Natural killer cell treated with Interleukin-12 subunit alpha and Interleukin-12 subunit beta and Interleukin-15 and Interleukin-18, amount 100 ng/mL, for 72 hours (primary cell): ENCODE measurements around the gene ADGRV1. TPM values are rescaled to one million over a fixed set of nuclear protein-coding genes. Genes with fewer than 3 reads are reported as not detected.

Source experiments
- ATAC-seq, 2 donors: fragments of 150-1000 bp; cut with Tn5 transposase in 1 of 2; sonication (Bioruptor Pico), chemical (Tn5 transposase) in 1 of 2; 2 replicates each; pipeline ENCODE4 v1.10.0; 2021
- DNase-seq: peaks from one replicate; pipeline ENCODE4 v3.0.0; 2022; ENCODE audit warnings: low spot score
- H3K27ac Mint-ChIP-seq, 2 donors: 1 replicate in 1 of 2; 2 replicates in 1 of 2; pipeline ENCODE4 v1.8.0; 2022; ENCODE audit warnings: mixed read lengths in 2 of 2, mild to moderate bottlenecking in 1 of 2, moderate library complexity in 1 of 2
- H3K27me3 Mint-ChIP-seq, 2 donors: 1 replicate in 1 of 2; 2 replicates in 1 of 2; pipeline ENCODE4 v1.8.0; 2022; ENCODE audit warnings: mixed read lengths in 2 of 2
- H3K36me3 Mint-ChIP-seq: one replicate; pipeline ENCODE4 v1.8.0; 2022; ENCODE audit warnings: mixed read lengths
- H3K4me1 Mint-ChIP-seq, 2 donors: 1 replicate in 1 of 2; 2 replicates in 1 of 2; pipeline ENCODE4 v1.8.0; 2022; ENCODE audit warnings: low read depth in 2 of 2, mixed read lengths in 2 of 2, mild to moderate bottlenecking in 1 of 2
- H3K4me3 Mint-ChIP-seq: one replicate; pipeline ENCODE4 v1.8.0; 2022; ENCODE audit warnings: mixed read lengths
- H3K9me3 Mint-ChIP-seq: 2 replicates; pipeline ENCODE4 v1.8.0; 2022; ENCODE audit warnings: mixed read lengths
- total RNA-seq, 2 donors: library from RNA; stranded (reverse); gene quantifications; one replicate each; pipeline ENCODE4 v1.2.3, GENCODE V29; 2022

ADGRV1 gene
- total RNA-seq, 2 donors from 2014 or later: 0.33 TPM; not detected in 1

DNA sequence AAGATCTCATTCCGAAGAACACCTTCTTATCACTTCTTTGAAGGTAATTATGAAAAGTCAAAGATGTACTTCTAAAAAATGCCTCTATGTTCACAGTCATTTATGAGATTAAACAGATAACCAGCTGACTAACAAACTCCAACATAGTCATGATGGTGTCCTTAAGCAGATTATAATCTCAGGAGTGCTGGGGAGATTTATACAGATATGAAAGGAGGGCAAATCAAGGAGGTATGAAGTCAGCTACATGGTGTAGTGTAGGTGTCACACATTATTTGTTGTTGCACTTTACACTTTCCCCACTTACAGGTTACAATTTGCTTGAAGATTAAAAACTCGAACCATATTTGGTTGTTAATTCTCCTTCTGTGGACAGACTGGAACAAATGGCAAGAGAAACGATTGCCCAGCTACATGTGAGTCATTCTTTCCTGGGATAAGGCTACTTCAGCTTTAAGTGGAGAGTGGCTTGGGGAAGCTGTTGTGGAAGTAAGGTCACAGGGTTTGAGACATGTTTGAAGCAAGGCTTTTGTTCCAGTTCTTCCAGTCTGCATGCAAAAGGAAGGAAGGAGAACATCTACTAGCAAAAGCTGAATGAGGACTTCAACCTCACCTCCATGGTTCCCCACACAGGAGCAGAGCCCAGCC, 320.1 kb downstream of the ADGRV1 start:
- Mint-ChIP-seq H3K9me3 (no peaks in the 10 kb centered on the region), H3K4me1 (no peaks in the 10 kb centered on the region), H3K27me3 (peaks cover 22 to 24% of the 10 kb centered on the region in 2 donors), H3K27ac (no peak overlapping the region), H3K4me3 (no peak overlapping the region), H3K36me3 (no peaks in the 10 kb centered on the region)
- ATAC-seq (no peak), DNase-seq (no peak)

DNA sequence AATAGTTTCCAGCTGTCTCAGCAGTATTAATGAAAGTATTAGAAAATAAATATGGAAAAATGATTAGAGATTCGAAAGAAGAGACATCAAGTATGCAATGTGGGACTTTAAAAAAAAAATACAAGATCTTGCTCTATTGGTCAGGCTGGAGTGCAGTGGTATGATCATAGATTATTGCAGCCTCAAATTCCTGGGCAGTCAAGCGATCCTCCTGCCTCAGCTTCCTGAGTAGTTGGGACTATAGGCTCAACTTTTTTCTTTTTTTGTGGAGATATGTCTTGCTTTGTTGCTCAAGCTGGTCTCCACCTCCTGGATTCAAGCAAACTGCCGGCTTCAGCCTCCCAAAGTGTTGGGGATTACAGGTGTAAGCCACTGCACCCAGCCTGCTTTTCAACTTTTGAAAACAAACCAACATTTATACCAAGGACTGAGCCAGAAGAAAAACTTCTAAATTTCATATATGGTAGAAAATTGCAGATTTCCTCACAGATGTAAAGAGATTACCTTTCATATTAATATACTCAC, 323.1 kb downstream of the ADGRV1 start:
- H3K9me3 Mint-ChIP-seq: no peaks in the 10 kb centered on the region
- peaks cover 28 to 31% of the 10 kb centered on the region in 2 donors for H3K27me3 Mint-ChIP-seq
- H3K4me3 Mint-ChIP-seq: no peak overlapping the region
- ATAC-seq (no peak), DNase-seq (no peak)
- H3K27ac Mint-ChIP-seq: no peak overlapping the region
- no peaks in the 10 kb centered on the region for H3K4me1 Mint-ChIP-seq
- H3K36me3 Mint-ChIP-seq: no peaks in the 10 kb centered on the region

DNA sequence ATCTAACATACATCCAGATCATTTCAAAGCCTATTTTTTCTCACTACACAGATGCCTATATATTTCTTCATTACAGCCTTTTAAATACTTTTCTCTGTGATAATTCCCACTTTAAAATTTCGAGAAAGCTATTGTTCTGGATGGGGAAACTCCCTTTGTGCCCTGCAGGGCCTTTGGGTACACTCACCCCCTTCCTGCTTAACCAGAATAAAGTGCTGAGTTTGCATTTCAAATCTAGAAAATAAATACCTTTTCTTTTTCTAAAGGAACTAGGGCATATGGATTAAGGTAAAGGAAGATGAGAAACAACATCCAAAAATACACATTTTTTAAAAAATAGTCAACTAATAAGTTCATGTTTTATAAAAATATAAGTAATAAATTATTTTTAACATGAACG, 323.9 kb downstream of the ADGRV1 start:
- H3K4me3 Mint-ChIP-seq: no peak overlapping the region
- peaks cover 28 to 33% of the 10 kb centered on the region in 2 donors for H3K27me3 Mint-ChIP-seq
- no peak for ATAC-seq
- H3K27ac Mint-ChIP-seq: no peak overlapping the region
- H3K9me3 Mint-ChIP-seq: no peaks in the 10 kb centered on the region
- no peaks in the 10 kb centered on the region for H3K4me1 Mint-ChIP-seq
- no peaks in the 10 kb centered on the region for H3K36me3 Mint-ChIP-seq
- DNase-seq: no peak

DNA sequence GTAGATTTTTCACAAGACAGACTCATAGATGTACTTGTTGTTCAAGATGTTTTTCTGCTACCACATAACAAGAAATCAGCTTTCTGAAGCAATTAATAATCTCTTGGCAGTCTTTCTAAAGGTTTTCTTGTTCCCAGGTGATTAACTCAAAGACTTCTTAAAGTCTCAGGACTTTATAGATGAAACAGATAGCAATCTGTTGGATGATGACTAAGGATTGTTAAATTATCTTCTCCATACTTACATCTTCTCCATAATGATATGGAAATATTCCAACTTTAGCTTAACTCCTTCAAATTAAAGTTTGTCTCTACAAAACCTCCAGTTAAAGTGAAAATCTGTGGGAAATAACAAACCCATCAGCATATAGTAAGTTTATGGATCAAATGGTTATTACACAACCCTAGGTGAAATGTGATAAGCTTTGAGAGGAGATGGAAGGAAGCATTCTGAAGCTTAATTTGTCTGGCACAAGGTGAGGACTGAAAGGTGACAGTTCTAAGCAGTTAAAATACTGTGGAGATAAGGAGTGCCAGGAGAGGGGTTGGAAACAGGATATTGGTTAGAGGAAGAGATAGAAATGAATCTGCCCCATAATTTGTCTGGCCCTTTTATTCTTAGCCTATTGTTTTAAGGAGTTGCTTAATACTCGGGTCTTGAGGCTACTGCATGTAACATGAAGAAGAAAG, 326.7 kb downstream of the ADGRV1 start:
- Mint-ChIP-seq H3K4me3 (no peak overlapping the region), H3K27ac (no peak overlapping the region), H3K27me3 (peaks cover 25 to 34% of the 10 kb centered on the region in 2 donors), H3K4me1 (no peaks in the 10 kb centered on the region), H3K9me3 (no peaks in the 10 kb centered on the region), H3K36me3 (no peaks in the 10 kb centered on the region)
- ATAC-seq: no peak
- DNase-seq: no peak

DNA sequence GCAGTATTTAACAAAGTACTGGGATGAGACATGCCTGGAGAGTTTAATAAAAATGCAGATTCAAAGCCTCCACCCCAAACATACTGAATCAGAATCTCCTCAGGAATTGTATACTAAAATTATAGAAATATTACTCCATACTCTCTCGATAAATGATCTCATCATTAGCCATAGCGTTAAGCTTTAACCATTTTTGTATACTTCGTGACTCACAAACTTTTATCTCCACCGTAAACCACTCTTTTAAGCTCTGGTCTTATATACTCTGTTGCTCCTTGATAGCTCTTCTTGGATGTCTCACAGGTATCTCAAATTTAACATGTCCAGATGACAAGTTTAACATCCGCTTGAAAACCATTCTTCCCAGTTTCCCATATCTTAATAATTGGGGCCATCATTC, 327.8 kb downstream of the ADGRV1 start:
- DNase-seq (no peak), ATAC-seq (no peak)
- H3K9me3 Mint-ChIP-seq: no peaks in the 10 kb centered on the region
- no peaks in the 10 kb centered on the region for H3K4me1 Mint-ChIP-seq
- H3K27ac Mint-ChIP-seq: no peak overlapping the region
- H3K27me3 Mint-ChIP-seq: peaks cover 25 to 34% of the 10 kb centered on the region in 2 donors
- H3K36me3 Mint-ChIP-seq: no peaks in the 10 kb centered on the region
- no peak overlapping the region for H3K4me3 Mint-ChIP-seq

DNA sequence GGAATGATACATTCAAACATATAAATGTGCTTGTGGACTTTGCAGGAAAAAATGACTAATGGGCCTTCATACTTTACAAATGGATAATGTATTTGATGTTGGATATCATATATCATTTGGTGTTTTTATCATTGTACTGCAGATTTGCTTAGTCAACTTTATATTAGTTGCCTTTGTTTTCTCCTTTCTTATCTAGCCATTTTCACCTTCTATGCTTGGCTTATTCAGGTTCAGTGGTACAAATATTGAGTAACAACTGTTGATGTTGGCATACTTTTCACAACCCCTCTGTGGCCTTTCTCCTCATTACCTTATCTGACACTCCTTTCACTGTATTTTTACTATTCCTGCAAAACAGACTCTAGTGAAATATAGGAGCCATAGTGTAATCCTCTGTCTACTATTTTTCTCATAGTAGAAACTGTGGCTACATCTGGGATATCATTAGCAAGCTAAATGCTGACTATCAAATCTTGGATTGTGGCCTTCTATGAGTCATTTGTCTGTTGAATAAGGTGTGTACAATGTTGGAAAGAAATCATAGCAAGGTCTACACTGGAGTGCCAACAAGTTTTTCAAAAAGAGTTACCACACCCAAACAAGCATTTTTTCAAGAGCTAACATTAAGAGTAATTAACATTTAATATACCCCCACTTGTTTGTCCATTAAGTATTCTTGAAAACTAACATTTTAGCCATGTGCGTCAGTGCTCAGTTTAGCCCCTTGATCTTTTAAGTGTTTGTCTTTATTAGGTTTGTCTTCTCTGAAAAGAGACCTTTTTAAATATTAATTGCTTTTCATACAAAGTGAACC, 330.1 kb downstream of the ADGRV1 start:
- DNase-seq: no peak
- Mint-ChIP-seq H3K27ac (no peak overlapping the region), H3K36me3 (no peaks in the 10 kb centered on the region), H3K9me3 (no peaks in the 10 kb centered on the region), H3K4me1 (no peaks in the 10 kb centered on the region), H3K4me3 (no peak overlapping the region), H3K27me3 (peaks cover 20 to 29% of the 10 kb centered on the region in 2 donors)
- ATAC-seq: no peak

DNA sequence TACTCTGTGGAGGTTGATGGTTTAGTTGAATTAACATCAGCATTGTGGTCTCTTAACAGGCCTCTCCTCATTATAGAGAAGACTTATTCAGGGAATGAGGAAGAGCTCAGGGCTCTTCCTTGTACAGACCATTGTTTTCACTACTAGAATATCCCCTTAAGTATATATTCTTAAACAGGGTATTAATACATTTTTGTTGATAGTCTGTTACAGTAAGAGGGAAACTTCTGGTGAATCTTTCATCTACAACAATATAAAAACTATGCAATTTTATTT, 330.7 kb downstream of the ADGRV1 start:
- no peaks in the 10 kb centered on the region for H3K36me3 Mint-ChIP-seq
- H3K27ac Mint-ChIP-seq: no peak overlapping the region
- ATAC-seq (no peak), DNase-seq (no peak)
- no peaks in the 10 kb centered on the region for H3K9me3 Mint-ChIP-seq
- no peak overlapping the region for H3K4me3 Mint-ChIP-seq
- H3K27me3 Mint-ChIP-seq: peaks cover 15 to 24% of the 10 kb centered on the region in 2 donors
- no peaks in the 10 kb centered on the region for H3K4me1 Mint-ChIP-seq

DNA sequence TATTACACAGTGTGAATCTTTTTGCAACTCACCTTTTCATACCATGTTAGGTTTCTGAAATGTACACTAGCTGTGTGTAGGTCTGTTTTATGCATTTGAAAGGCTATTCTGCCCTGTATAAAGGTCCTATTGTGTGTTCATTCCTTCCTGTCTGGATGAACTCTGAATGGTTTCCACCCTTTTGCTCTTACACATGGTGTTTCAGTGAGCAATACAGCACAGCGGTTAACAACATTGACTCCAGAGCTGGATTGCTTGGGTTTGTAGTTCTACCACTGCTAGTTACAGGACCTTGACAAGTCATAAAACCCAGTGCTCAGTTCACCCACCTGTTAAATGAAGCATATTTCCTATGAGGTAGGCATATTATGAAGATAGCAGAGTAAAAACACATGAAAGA, 331.6 kb downstream of the ADGRV1 start:
- H3K36me3 Mint-ChIP-seq: no peaks in the 10 kb centered on the region
- ATAC-seq: no peak
- no peak overlapping the region for H3K27ac Mint-ChIP-seq
- H3K4me1 Mint-ChIP-seq: no peaks in the 10 kb centered on the region
- H3K27me3 Mint-ChIP-seq: peaks cover 14 to 21% of the 10 kb centered on the region in 2 donors
- H3K9me3 Mint-ChIP-seq: no peaks in the 10 kb centered on the region
- no peak for DNase-seq
- H3K4me3 Mint-ChIP-seq: no peak overlapping the region

DNA sequence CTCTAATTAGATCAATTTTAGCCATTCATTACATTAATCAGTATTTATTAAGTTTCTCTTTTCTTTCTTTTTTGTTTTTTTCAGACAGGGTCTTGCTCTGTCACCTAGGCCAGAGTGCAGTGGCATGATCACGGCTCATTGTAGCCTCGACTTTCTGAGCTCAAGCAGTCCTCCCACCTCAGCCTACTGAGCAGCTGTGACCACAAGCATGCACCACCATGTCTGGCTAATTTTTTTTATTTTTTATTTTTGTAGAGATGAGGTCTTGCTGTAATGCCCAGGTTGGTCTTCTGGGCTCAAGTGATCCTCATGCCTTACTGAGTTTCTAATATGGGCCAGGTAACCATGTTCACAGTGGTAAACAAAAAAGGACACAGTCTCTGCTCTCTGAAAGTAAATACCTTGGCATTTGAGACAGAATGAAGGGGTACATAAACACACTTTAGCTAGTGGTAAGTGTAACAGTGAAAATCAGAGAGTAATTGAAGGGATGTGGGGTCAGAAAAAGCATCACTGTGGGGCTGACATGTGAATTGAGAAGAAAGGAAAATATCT, 336.3 kb downstream of the ADGRV1 start:
- no peak for DNase-seq
- H3K9me3 Mint-ChIP-seq: no peaks in the 10 kb centered on the region
- no peak overlapping the region for H3K4me3 Mint-ChIP-seq
- H3K4me1 Mint-ChIP-seq: no peaks in the 10 kb centered on the region
- no peaks in the 10 kb centered on the region for H3K36me3 Mint-ChIP-seq
- H3K27me3 Mint-ChIP-seq: peaks cover 0 to 7% of the 10 kb centered on the region in 2 donors
- H3K27ac Mint-ChIP-seq: no peak overlapping the region
- no peak for ATAC-seq

DNA sequence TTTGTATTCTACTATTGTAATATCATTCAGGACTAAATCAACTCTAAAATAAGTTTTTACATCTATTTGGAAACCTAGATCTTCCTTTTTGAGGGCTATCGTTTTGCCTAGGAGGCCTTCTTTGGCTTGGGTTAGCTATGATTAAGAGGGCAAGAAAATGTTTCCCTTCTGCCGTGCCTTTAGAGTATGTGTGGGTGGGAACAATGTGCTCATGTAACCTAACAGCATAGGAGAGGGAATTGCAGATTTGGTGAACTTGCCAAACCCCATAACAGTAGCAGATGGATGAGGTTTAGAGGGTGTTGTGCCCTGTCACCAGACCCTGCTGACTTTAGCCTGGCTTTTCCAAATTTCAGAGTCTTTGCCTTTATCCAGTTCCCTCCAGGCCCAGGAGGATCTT, 339.0 kb downstream of the ADGRV1 start:
- DNase-seq (no peak), ATAC-seq (no peak)
- Mint-ChIP-seq H3K4me3 (no peak overlapping the region), H3K27ac (no peak overlapping the region), H3K27me3 (peaks cover 0 to 7% of the 10 kb centered on the region in 2 donors), H3K9me3 (no peaks in the 10 kb centered on the region), H3K4me1 (no peaks in the 10 kb centered on the region), H3K36me3 (no peaks in the 10 kb centered on the region)

DNA sequence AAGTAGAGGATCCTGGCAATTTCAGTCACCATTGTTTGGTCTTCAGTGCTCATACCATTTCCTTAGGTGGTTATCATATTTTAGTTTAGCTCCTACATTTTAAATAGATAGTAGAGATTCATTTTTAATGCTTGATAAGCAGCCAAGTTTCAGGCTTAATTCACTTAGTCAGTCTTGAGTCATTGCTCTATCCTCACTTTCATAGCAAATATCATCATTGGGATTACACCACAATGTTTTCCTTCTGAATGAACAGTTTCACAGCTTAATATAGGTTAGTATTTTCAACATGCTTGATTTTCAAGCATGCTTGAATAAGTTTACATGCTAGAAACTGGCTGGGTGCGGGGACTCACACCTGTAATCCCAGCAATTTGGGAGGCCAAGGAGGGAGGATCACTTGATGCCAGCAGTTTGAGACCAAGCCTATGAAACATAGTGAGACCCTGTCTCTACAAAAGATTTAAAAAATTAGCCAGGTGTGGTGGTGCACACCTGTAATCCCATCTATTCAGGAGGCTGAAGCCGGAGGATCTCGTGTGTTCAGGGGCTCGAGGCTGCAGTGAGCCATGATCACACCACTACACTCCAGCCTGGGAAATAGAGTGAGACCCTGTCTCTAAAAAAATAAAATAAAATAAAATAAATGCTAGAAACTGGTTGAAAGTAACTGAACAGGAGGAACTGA, 339.9 kb downstream of the ADGRV1 start:
- Mint-ChIP-seq H3K36me3 (no peaks in the 10 kb centered on the region), H3K27me3 (peaks cover 0 to 7% of the 10 kb centered on the region in 2 donors), H3K4me3 (no peak overlapping the region), H3K27ac (no peak overlapping the region), H3K4me1 (no peaks in the 10 kb centered on the region), H3K9me3 (no peaks in the 10 kb centered on the region)
- DNase-seq: no peak
- no peak for ATAC-seq

DNA sequence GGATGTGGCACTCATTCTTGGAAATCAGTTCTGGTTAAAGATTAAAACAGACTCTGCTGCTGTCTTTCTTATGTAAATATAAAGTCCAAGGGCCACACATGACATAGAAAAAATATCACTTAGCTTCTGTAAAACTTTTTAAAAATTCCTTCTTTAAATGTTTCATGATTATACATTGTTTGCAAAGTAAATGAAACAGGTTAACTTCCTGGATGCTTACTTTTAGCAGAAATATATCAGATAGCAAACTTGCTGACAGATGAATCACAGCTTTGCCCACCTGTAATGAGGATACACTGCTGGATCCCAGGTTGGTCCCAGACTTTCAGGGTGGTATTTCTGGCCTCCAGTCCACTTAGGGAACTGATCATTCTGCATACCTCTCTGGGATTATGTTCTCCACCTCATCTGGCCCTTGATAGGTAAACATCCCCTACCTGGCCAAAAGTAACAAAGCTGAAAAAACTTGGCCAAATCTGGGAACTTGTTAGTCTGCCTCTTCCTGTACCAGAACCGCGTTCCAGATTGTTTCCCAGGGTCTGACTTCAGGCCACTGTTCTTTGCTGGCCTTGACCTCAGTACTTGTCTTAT, 340.5 kb downstream of the ADGRV1 start:
- H3K36me3 Mint-ChIP-seq: no peaks in the 10 kb centered on the region
- H3K4me3 Mint-ChIP-seq: no peak overlapping the region
- H3K27ac Mint-ChIP-seq: no peak overlapping the region
- ATAC-seq: no peak
- peaks cover 2 to 14% of the 10 kb centered on the region in 2 donors for H3K27me3 Mint-ChIP-seq
- DNase-seq: no peak
- no peaks in the 10 kb centered on the region for H3K4me1 Mint-ChIP-seq
- H3K9me3 Mint-ChIP-seq: no peaks in the 10 kb centered on the region

DNA sequence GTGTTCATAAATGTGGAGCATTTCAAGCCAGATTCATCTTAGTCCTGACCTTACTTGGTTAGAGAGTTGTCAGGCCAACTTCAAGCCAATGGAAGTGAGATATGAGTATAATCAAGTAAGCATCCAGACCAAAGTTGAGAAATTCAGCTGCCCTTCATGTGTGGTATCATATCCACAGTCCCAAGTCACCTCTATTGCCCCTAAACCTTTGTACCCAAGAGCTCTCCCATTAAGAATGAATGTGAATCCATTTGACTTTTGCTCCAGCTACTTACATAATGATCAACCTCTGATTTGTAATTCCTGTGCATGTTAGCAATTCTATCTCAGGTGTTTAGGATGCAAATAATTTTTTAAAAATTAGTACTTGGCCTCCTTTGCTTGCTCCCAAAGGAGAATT, 342.7 kb downstream of the ADGRV1 start:
- no peak for ATAC-seq
- Mint-ChIP-seq H3K27me3 (peaks cover 6 to 29% of the 10 kb centered on the region in 2 donors), H3K4me3 (no peak overlapping the region)

More for the DNA sequence above, 342.7 kb downstream of the ADGRV1 start:
- Mint-ChIP-seq H3K36me3 (no peaks in the 10 kb centered on the region), H3K4me1 (no peaks in the 10 kb centered on the region), H3K27ac (no peak overlapping the region), H3K9me3 (no peaks in the 10 kb centered on the region)
- DNase-seq: no peak
